ENCODE results near the gene SLC1A5.
"Not testable (repeated sequence)": the region's sequence is repeated elsewhere in the genome, so short reads cannot be mapped to it uniquely, and the experiment has no call there.

The SLC1A5 gene

DNA sequence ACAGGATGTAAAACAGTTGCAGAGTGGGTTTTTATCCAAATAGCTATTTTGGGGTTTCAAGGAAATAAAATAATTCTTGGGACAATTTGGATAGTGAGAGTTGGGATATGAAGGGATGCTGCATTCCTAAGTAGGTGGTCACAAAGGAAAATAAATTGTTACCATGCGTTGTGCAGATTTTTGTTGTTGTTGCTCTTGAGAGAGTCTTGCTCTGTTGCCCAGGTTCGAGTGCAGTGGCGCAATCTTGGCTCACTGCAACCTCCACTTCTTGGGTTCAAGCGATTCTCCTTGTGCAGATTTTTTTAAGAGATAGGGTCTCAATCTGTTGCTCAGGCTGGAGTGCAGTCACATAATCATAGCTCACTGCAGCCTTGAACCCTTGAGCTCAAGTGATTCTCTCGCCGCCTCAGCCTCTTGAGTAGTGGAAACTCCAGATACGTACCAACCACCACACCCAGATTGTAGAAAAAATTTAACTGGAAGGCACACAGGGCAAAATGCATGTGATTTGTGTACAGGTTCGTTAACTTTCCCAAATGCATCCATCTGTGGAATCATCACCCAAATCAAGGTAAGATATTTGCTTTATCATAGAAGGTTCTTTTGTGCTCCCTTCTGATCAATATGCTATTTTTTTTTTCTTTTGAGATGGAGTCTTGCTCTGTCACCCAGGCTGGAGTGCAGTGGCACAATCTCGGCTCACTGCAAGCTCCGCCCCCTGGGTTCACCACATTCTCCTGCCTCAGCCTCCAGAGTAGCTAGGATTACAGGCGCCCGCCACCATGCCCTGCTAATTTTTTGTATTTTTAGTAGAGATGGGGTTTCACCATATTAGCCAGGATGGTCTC is 16.0 kb downstream of the SLC1A5 start:
- in situ Hi-C loops (cut with MboI; ENCODE audit: low sequenced_read_pairs) = no loop called here
- Histone ChIP-seq H3K9me3 (no peaks in the 10 kb centered on the region), H3K4me3 (no peak overlapping the region), H3K36me3 (replicated peaks) (peaks cover 32% of the 10 kb centered on the region), H3K4me1 (peaks cover 5% of the 10 kb centered on the region; the same call in 1 of the 2 replicates), H3K27me3 (ENCODE audit: low read depth) (no peaks in the 10 kb centered on the region)
- no peak for DNase-seq (ENCODE audit: low spot score in 2 of 2)

DNA sequence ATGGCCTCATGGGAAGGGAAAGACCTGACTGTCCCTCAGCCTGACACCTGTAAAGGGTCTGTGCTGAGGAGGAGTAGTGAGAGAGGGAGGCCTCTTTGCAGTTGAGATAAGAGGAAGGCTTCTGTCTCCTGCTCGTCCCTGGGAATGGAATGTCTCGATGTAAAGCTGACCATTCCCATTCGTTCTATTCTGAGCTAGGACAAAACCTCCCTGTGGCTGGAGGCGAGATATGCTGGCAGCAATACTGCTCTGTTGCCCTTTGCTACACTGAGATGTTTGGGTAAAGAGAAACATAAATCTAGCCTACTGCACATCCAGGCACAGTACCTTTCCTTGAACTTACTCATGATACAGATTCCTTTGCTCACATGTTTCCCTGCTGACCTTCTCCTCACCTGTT is 19.6 kb downstream of the SLC1A5 start:
- H3K4me1 ChIP-seq; DNase-seq (ENCODE audit: low spot score in 2 of 2); H3K9me3 ChIP-seq; H3K4me3 ChIP-seq; H3K27me3 ChIP-seq (ENCODE audit: low read depth); in situ Hi-C loops (cut with MboI; ENCODE audit: low sequenced_read_pairs); H3K36me3 ChIP-seq (replicated peaks): not testable (repeated sequence)

DNA sequence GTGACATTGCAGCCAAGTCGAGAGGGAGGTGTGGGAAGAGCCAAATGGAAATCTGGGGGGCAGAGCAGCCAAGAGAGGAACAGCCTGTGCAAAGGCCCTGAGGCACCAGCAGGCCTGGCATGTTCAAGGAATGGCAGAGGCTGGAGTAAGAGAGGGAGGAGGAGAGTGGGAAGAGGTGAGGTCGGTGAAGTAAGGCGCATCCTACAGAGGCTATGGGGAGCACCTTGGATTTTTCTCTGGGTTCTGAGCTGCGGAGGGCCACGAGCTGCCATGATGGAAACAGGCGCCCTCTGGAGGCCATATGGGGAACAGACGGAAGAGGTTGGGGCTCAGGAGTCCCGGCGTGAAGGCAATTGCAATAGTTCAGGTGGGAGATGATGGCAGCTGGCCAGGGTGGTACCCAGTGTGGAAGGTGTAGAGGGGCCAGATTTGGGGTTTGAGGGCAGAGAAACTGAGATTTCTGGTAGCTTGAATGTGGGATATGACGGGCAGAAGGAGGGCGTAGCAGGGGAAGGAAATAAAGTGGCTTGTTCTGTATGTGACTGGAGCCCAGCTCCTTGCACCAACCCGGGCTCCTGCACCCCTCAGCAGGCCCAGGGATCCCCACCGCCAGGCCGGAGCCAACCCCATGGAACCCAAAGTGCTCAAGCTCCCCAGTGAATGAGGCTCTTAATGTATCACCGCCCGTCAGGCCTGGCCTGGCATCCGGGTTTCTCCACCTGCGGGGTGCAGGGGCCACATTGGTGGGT is 21.7 kb downstream of the SLC1A5 start:
- in situ Hi-C loops (cut with MboI; ENCODE audit: low sequenced_read_pairs) = no loop called here
- H3K9me3 ChIP-seq = no peaks in the 10 kb centered on the region
- no peak overlapping the region for H3K4me3 ChIP-seq
- H3K36me3 ChIP-seq (replicated peaks) = no peaks in the 10 kb centered on the region
- H3K27me3 ChIP-seq (ENCODE audit: low read depth) = no peaks in the 10 kb centered on the region
- H3K4me1 ChIP-seq = peaks cover 5% of the 10 kb centered on the region
- peak; percentile 41 to 83 for DNase-seq (ENCODE audit: low spot score in 2 of 2)

DNA sequence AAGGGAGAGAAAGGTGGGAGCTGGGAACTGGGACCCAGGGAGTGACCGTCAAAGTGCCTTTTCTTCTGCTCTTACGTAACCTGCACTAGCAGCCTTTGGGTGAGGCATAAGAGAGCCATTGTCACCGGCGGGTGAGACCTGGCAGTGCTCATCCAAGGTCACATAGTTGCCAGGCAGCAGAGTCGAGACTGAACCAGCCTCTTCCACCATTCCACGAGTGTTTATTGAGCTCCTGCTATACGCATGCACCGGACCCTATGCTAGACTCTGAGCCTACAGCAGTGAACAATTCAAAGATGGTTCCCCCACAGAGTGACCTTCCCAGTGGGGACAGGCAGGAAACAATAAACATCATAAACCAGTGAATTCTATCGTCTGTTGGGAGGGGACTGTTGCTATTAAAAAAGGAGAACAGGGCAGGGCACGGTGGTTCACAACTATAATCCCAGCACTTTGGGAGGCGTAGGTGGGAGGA is 23.5 kb downstream of the SLC1A5 start:
- no peaks in the 10 kb centered on the region for H3K9me3 ChIP-seq
- H3K36me3 ChIP-seq (replicated peaks) = no peaks in the 10 kb centered on the region
- H3K27me3 ChIP-seq (ENCODE audit: low read depth) = no peaks in the 10 kb centered on the region
- no peak for DNase-seq (ENCODE audit: low spot score in 2 of 2)
- in situ Hi-C loops (cut with MboI; ENCODE audit: low sequenced_read_pairs) = no loop called here
- no peaks in the 10 kb centered on the region; the same call in 1 of the 2 replicates for H3K4me1 ChIP-seq
- H3K4me3 ChIP-seq = no peak overlapping the region

DNA sequence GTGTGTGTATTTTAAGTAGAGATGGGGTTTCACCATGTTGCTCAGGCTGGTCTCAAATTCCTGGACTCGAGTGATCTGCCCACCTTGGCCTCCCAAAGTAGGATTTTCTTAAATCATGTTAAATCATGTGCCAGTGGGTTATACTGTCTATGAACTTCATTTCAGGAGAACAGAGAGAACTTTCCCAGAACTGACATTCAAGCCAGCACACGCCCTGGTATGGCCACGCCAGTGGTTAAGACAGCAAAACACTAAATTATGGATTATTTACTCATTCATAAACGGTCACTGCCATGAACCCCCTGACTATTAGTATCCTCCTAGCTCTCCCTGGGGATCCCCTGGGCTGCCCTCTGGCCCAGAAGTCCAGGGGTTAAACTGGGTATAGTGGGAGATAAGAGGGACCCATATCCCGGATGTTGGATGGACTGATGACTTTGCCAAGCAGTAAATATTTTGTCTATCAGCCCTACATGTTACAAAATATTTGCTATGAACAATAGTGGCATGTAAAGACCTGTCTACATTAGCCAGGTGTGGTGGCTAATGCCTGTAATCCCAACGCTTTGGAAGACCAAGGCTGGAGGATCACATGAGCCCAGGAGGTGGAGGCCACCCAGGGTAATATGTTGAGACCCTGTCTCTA is 26.0 kb downstream of the SLC1A5 start:
- Histone ChIP-seq H3K9me3 (no peaks in the 10 kb centered on the region), H3K36me3 (replicated peaks) (no peaks in the 10 kb centered on the region), H3K27me3 (ENCODE audit: low read depth) (no peaks in the 10 kb centered on the region), H3K4me3 (no peak overlapping the region), H3K4me1 (no peaks in the 10 kb centered on the region; the same call in 1 of the 2 replicates)
- in situ Hi-C loops (cut with MboI; ENCODE audit: low sequenced_read_pairs) = no loop called here
- DNase-seq (ENCODE audit: low spot score in 2 of 2) = no peak

DNA sequence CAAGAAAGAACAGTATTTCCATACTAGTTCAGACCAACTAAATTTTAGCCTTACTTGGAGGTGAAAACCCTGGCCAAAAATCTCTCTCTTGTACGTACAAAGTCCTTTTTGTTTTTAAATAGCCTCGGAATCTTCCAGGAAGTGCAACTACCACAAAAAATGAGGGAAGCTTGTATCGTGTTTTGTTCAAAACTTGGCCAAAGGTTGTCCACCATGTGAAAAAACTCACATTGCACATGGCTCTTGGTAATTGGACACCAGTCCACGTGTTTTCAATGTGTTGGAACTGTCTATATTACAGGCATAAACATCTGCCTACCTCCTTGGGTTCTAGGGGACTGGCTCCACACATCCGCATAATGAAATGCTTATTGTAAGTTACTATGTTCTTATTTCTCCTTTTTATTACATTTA is 27.0 kb downstream of the SLC1A5 start:
- no peak for DNase-seq (ENCODE audit: low spot score in 2 of 2)
- H3K4me1 ChIP-seq = no peaks in the 10 kb centered on the region; the same call in 1 of the 2 replicates
- in situ Hi-C loops (cut with MboI; ENCODE audit: low sequenced_read_pairs) = no loop called here
- no peaks in the 10 kb centered on the region for H3K27me3 ChIP-seq (ENCODE audit: low read depth)
- peaks cover 3% of the 10 kb centered on the region; the same call in 1 of the 2 replicates for H3K36me3 ChIP-seq (replicated peaks)
- H3K9me3 ChIP-seq = no peaks in the 10 kb centered on the region
- no peak overlapping the region for H3K4me3 ChIP-seq

DNA sequence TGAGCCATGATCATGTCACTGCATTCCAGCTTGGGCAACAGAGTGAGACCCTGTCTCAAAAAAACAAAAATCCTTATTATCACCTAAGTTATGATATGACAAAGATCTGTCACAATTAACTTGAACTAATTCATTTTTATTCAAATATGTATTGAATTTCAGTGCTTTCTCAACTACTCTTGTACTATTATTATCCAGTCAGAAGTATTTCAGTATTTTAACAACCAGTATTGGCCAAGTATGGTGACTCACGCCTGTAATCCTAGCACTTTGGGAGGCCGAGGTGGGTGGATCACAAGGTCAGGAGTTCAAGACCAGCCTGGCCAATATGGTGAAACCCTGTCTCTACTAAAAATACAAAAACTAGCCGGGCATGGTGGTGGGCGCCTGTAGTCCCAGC is 27.5 kb downstream of the SLC1A5 start:
- H3K27me3 ChIP-seq (ENCODE audit: low read depth); in situ Hi-C loops (cut with MboI; ENCODE audit: low sequenced_read_pairs); H3K4me1 ChIP-seq; H3K9me3 ChIP-seq; H3K36me3 ChIP-seq (replicated peaks); H3K4me3 ChIP-seq; DNase-seq (ENCODE audit: low spot score in 2 of 2): not testable (repeated sequence)

DNA sequence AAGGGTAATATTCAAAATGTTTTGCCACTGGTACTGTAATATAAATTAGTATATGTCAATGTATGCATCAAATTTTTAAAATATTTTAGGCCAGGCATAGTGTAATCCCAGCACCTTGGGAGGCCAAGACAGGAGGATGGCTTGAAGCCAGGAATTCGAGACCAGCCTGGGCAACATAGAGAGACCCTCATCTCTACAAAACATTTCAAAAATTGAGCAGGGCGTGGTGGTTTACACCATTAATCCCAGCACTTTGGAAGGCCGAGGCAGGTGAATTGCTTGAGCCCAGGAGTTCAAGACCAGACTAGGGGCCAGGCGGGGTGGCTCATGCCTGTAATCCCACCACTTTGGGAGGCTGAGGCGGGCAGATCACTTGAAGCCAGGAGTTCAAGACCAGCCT is 28.0 kb downstream of the SLC1A5 start:
- Histone ChIP-seq H3K4me3 (no peak overlapping the region), H3K36me3 (replicated peaks) (peaks cover 4% of the 10 kb centered on the region; the same call in 1 of the 2 replicates), H3K4me1 (no peaks in the 10 kb centered on the region; the same call in 1 of the 2 replicates), H3K9me3 (no peaks in the 10 kb centered on the region), H3K27me3 (ENCODE audit: low read depth) (no peaks in the 10 kb centered on the region)
- in situ Hi-C loops (cut with MboI; ENCODE audit: low sequenced_read_pairs) = no loop called here
- DNase-seq (ENCODE audit: low spot score in 2 of 2) = no peak

DNA sequence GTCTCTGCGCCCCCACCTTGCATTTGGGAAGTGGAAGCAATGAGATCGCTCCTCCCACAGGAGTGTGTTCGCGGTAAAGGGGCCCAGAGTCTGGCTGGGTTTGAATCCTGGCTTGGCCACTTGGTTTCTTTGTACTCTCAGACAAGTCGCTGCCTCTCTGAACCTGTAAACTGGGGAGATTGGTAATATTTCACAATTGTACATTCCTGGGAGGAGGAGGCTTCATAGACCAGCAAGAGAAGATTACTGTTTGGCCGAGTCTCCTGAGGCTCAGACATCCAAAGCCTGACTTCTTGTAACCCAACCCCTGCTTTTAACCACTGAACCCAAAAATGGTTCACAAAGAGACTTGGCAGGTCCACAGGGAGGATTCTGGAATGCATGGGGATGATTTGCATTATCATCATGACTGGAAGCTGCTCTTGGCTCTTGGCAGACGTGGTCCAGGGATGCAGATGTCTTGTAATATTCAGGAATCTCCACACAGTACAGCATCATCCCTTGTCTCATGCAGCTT is 28.5 kb downstream of the SLC1A5 start:
- no peak for DNase-seq (ENCODE audit: low spot score in 2 of 2)

DNA sequence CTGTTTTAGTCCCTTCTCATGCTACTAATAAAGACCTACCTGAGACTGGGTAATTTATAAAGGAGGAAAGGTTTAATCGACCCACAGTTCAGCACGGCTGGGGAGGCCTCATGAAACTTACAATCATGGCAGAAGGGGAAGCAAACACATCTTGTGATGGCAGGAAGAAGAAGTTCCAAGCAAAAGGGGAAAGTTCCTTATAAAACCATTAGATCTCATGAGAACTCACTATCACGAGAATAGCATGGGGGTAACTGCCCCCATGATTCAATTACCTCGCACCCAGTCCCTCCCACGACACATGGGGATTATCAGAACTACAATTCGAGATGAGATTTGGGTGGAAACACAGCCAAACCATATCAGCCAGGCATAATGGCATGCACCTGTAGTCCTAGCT is 29.2 kb downstream of the SLC1A5 start:
- no peak for DNase-seq (ENCODE audit: low spot score in 2 of 2)
- no peaks in the 10 kb centered on the region for H3K4me1 ChIP-seq
- peaks cover 4% of the 10 kb centered on the region; the same call in 1 of the 2 replicates for H3K36me3 ChIP-seq (replicated peaks)
- H3K9me3 ChIP-seq = no peaks in the 10 kb centered on the region
- no peaks in the 10 kb centered on the region for H3K27me3 ChIP-seq (ENCODE audit: low read depth)
- no peak overlapping the region for H3K4me3 ChIP-seq
- in situ Hi-C loops (cut with MboI; ENCODE audit: low sequenced_read_pairs) = loop anchor here (10.0 kb wide), 1 partner anchor 226 kb away; no protein-coding TSS in a partner anchor

More for the DNA sequence above, 28.5 kb downstream of the SLC1A5 start:
- no peak overlapping the region for H3K4me3 ChIP-seq
- in situ Hi-C loops (cut with MboI; ENCODE audit: low sequenced_read_pairs) = loop anchor here (10.0 kb wide), 1 partner anchor 225 kb away; no protein-coding TSS in a partner anchor
- no peaks in the 10 kb centered on the region for H3K9me3 ChIP-seq
- no peaks in the 10 kb centered on the region; the same call in 1 of the 2 replicates for H3K4me1 ChIP-seq
- H3K36me3 ChIP-seq (replicated peaks) = peaks cover 4% of the 10 kb centered on the region; the same call in 1 of the 2 replicates
- no peaks in the 10 kb centered on the region for H3K27me3 ChIP-seq (ENCODE audit: low read depth)

DNA sequence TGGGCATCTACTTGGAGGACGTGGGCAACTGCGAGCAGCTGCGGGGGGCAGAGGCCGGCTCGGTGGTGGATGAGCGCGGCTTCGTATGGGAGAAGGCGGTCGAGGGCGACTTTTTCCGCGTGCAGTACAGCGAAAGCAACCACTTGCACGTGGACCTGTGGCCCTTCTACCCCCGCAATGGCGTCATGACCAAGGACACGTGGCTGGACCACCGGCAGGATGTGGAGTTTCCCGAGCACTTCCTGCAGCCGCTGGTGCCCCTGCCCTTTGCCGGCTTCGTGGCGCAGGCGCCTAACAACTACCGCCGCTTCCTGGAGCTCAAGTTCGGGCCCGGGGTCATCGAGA is 31.9 kb downstream of the SLC1A5 start:
- H3K9me3 ChIP-seq = no peaks in the 10 kb centered on the region
- no peaks in the 10 kb centered on the region for H3K27me3 ChIP-seq (ENCODE audit: low read depth)
- no peak for DNase-seq (ENCODE audit: low spot score in 2 of 2)
- H3K4me1 ChIP-seq = no peaks in the 10 kb centered on the region
- H3K4me3 ChIP-seq = no peak overlapping the region
- H3K36me3 ChIP-seq (replicated peaks) = peaks cover 4% of the 10 kb centered on the region; the same call in 1 of the 2 replicates
- in situ Hi-C loops (cut with MboI; ENCODE audit: low sequenced_read_pairs) = loop anchor here (10.0 kb wide), 1 partner anchor 228 kb away; no protein-coding TSS in a partner anchor

DNA sequence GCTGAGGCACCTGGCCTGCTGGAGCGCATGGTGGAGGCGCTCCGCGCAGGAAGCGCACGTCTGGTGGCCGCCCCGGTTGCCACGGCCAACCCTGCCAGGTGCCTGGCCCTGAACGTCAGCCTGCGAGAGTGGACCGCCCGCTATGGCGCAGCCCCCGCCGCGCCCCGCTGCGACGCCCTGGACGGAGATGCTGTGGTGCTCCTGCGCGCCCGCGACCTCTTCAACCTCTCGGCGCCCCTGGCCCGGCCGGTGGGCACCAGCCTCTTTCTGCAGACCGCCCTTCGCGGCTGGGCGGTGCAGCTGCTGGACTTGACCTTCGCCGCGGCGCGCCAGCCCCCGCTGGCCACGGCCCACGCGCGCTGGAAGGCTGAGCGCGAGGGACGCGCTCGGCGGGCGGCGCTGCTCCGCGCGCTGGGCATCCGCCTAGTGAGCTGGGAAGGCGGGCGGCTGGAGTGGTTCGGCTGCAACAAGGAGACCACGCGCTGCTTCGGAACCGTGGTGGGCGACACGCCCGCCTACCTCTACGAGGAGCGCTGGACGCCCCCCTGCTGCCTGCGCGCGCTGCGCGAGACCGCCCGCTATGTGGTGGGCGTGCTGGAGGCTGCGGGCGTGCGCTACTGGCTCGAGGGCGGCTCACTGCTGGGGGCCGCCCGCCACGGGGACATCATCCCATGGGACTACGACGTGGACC is 32.4 kb downstream of the SLC1A5 start:
- no peaks in the 10 kb centered on the region for H3K4me1 ChIP-seq
- H3K9me3 ChIP-seq = no peaks in the 10 kb centered on the region
- H3K36me3 ChIP-seq (replicated peaks) = peaks cover 4% of the 10 kb centered on the region; the same call in 1 of the 2 replicates
- in situ Hi-C loops (cut with MboI; ENCODE audit: low sequenced_read_pairs) = loop anchor here (10.0 kb wide), 1 partner anchor 229 kb away; no protein-coding TSS in a partner anchor
- DNase-seq (ENCODE audit: low spot score in 2 of 2) = no peak
- H3K4me3 ChIP-seq = no peak overlapping the region
- H3K27me3 ChIP-seq (ENCODE audit: low read depth) = no peaks in the 10 kb centered on the region
